Panc1 (cell line): ENCODE data around the gene SLU7. TPM values are rescaled to one million over a fixed set of nuclear protein-coding genes. Genes with fewer than 3 reads are reported as not detected.
A peak's percentile ranks its signal among the peaks of the same experiment; 100 is the strongest.

Experiments used
- ATAC-seq: fragments of 200-7000 bp; cut with Tn5 transposase; 2 replicates; pipeline ENCODE4 v1.9.1; 2020; ENCODE audit warnings: mild to moderate bottlenecking, moderate library complexity
- BruUV-seq: library from RNA; stranded (reverse); fragments of 400-500 nt; replicated peaks from 2 replicates; lab custom pipeline; 2021; lab: Mats Ljungman, UMichigan
- CTCF ChIA-PET: fragments of 300-600 bp; sonication (Branson Sonifier 250); formaldehyde crosslinking; loops from one replicate; lab custom pipeline; 2022; ENCODE audit warnings: antibody characterized with exemption; lab: Charles Lee
- POLR2A ChIA-PET: fragments of 300-600 bp; sonication (Branson Sonifier 250); formaldehyde crosslinking; loops from one replicate; lab custom pipeline; 2022; ENCODE audit warnings: antibody characterized with exemption; lab: Charles Lee
- DNase-seq: peaks from one replicate; pipeline ENCODE4 v3.0.0-alpha.2; 2010; ENCODE audit warnings: low read depth, low spot score
- H3K27ac ChIP-seq: 2 replicates; pipeline ENCODE4 v1.5.1; 2011; ENCODE audit warnings: mild to moderate bottlenecking, low read length, inconsistent platforms
- H3K27me3 ChIP-seq: fragments of 200-500 bp; sonication (Bioruptor generic); 2 replicates; pipeline ENCODE4 v1.6.0; 2014; ENCODE audit warnings: low read length, inconsistent platforms; ENCODE audit not compliant: control insufficient read depth, insufficient read depth
- H3K36me3 ChIP-seq: fragments of 200-500 bp; sonication (Bioruptor generic); 2 replicates; pipeline ENCODE4 v1.5.1; 2014; ENCODE audit warnings: inconsistent platforms, mild to moderate bottlenecking, low read length, moderate library complexity; ENCODE audit not compliant: control insufficient read depth, insufficient read depth
- H3K4me1 ChIP-seq: 2 replicates; pipeline ENCODE4 v1.5.1; 2011; ENCODE audit warnings: inconsistent platforms, mild to moderate bottlenecking, low read length, moderate library complexity; ENCODE audit not compliant: control insufficient read depth, insufficient read depth
- H3K4me3 ChIP-seq, 2 experiments: 2 replicates each; pipeline ENCODE4 v1.5.1; 2011 to 2012; ENCODE audit warnings: low read depth in 2 of 2, low read length in 2 of 2, mild to moderate bottlenecking in 2 of 2, inconsistent platforms in 1 of 2, moderate library complexity in 1 of 2
- H3K9me3 ChIP-seq: fragments of 200-500 bp; sonication (Bioruptor generic); 2 replicates; pipeline ENCODE4 v1.5.1; 2014; ENCODE audit warnings: low read depth, mild to moderate bottlenecking, inconsistent platforms, low read length, moderate library complexity; ENCODE audit not compliant: control insufficient read depth, insufficient read depth
- CTCF ChIP-seq: fragments of 450-650 bp; IDR thresholded peaks from 2 replicates; pipeline ENCODE4 v1.5.1; 2017; ENCODE audit warnings: mild to moderate bottlenecking
- POLR2AphosphoS5 ChIP-seq: IDR thresholded peaks from 2 replicates; pipeline ENCODE4 v1.6.1; 2012; ENCODE audit warnings: mild to moderate bottlenecking, low read depth, low read length, moderate library complexity
- REST ChIP-seq, 2 experiments: IDR thresholded peaks; 2 replicates each; pipeline ENCODE4 v1.6.1; 2011 to 2012; ENCODE audit warnings: low read depth in 2 of 2, control low read depth in 1 of 2, low read length in 1 of 2, mild to moderate bottlenecking in 1 of 2, moderate library complexity in 1 of 2; ENCODE audit not compliant: insufficient read depth in 1 of 2
- SIN3A ChIP-seq: IDR thresholded peaks from 2 replicates; pipeline ENCODE4 v1.6.1; 2012; ENCODE audit warnings: low read depth, mild to moderate bottlenecking, low read length, moderate library complexity, borderline replicate concordance; ENCODE audit not compliant: insufficient read depth
- TCF7L2 ChIP-seq: IDR thresholded peaks from 2 replicates; pipeline ENCODE4 v1.6.1; 2011; ENCODE audit warnings: mild to moderate bottlenecking, low read depth, low read length, inconsistent platforms
- in situ Hi-C: cut with HindIII; loops from 2 replicates; pipeline ENCODE4 v1.10.0; 2016; ENCODE audit warnings: low sequenced_read_pairs, low pct_unique_long_range_greater_than_20kb
- intact Hi-C: fragments of 100-400 bp; cut with micrococcal nuclease; formaldehyde crosslinking; loops from one replicate; pipeline ENCODE4 v1.10.0; 2022; ENCODE audit not compliant: unreplicated experiment
- total RNA-seq: library from RNA; stranded (reverse); gene quantifications from one replicate; pipeline ENCODE4 v1.2.1, GENCODE V29; 2021; ENCODE audit not compliant: unreplicated experiment

The SLU7 gene
- total RNA-seq, 1 experiment from 2014 or later: 45.7 TPM

GRCh38 chr5:160427607-160428006, 8.7 kb upstream of the SLU7 start:
- CTCF ChIA-PET: interaction anchor here (0.6 kb wide), 1 partner anchor 404 kb away, joined by 19 read pairs; no protein-coding TSS in a partner anchor
- peaks cover 21% of the 10 kb centered on the region for H3K4me1 ChIP-seq
- intact Hi-C loops: no loop called here
- no peaks in the 10 kb centered on the region for H3K27me3 ChIP-seq
- POLR2A ChIA-PET: interaction anchor here (0.6 to 0.7 kb wide), 2 partner anchors 370 to 778 kb away, joined by 3 to 4 read pairs; no protein-coding TSS in a partner anchor
- no peak overlapping the region for H3K4me3 ChIP-seq
- BruUV-seq: no TSS peak
- H3K9me3 ChIP-seq: no peaks in the 10 kb centered on the region
- H3K27ac ChIP-seq: no peak overlapping the region
- H3K36me3 ChIP-seq: peaks cover 53% of the 10 kb centered on the region
- no peak for TF ChIP-seq POLR2AphosphoS5
- no peak for TF ChIP-seq TCF7L2
- no peak for TF ChIP-seq SIN3A
- TF ChIP-seq REST (IDR thresholded peaks at IDR 0.05; ENCODE audit: insufficient read depth in 1 of 2, low read depth in 2 of 2, low read length in 1 of 2): no peak
- TF ChIP-seq CTCF: no peak
- ATAC-seq (no peak), DNase-seq (no peak)
- in situ Hi-C loops: no loop called here

GRCh38 chr5:160423099-160423498, 4.2 kb upstream of the SLU7 start:
- in situ Hi-C loops: no loop called here
- no peaks in the 10 kb centered on the region for H3K27me3 ChIP-seq
- H3K4me3 ChIP-seq: peak overlapping the region; percentile 84 to 87
- peaks cover 37% of the 10 kb centered on the region for H3K4me1 ChIP-seq
- H3K36me3 ChIP-seq: peaks cover 60% of the 10 kb centered on the region
- ATAC-seq: no peak
- H3K9me3 ChIP-seq: no peaks in the 10 kb centered on the region
- H3K27ac ChIP-seq: peak overlapping the region; percentile 98
- CTCF ChIA-PET: interaction anchor here (0.6 kb wide), 1 partner anchor 22 kb away, joined by 13 read pairs; no protein-coding TSS in a partner anchor
- BruUV-seq: no TSS peak
- POLR2A ChIA-PET: no interaction called here
- TF ChIP-seq REST (IDR thresholded peaks at IDR 0.05; ENCODE audit: insufficient read depth in 1 of 2, low read depth in 2 of 2, low read length in 1 of 2) (no peak), TCF7L2 (no peak), CTCF (no peak), POLR2AphosphoS5 (no peak), SIN3A (no peak)
- intact Hi-C loops: no loop called here
- DNase-seq: no peak
